Lung (tissue), 12 donors: ENCODE measurements around the gene PCDHA10. TPM values are rescaled to one million over a fixed set of nuclear protein-coding genes. Genes with fewer than 3 reads are reported as not detected.

ENCODE experiments used
- ATAC-seq: fragments of 200-7000 bp; cut with Tn5 transposase; one replicate; pipeline ENCODE4 v1.9.1; 2020; ENCODE audit warnings: moderate number of reproducible peaks; ENCODE audit not compliant: insufficient read depth, low FRiP score
- DNase-seq, 3 donors: peaks; one replicate each; pipeline ENCODE4 v3.0.0-alpha.2; 2013 to 2017
- H3K27ac ChIP-seq, 2 donors: one replicate each; pipeline ENCODE4 v1.5.1; 2013; ENCODE audit warnings: mild to moderate bottlenecking in 2 of 2, moderate library complexity in 2 of 2, control low read depth in 1 of 2, inconsistent platforms in 1 of 2, low read depth in 1 of 2, low read length in 1 of 2
- H3K27me3 ChIP-seq, 3 donors: one replicate each; pipeline ENCODE4 v1.5.1; 2013; ENCODE audit warnings: low read length in 2 of 3; ENCODE audit not compliant: control insufficient read depth in 3 of 3, insufficient read depth in 3 of 3
- H3K36me3 ChIP-seq, 4 donors: one replicate each; pipeline ENCODE4 v1.5.1; 2013; ENCODE audit warnings: low read length in 4 of 4, mild to moderate bottlenecking in 1 of 4, moderate library complexity in 1 of 4; ENCODE audit not compliant: control insufficient read depth in 4 of 4, insufficient read depth in 4 of 4
- H3K4me1 ChIP-seq, 5 donors: one replicate each; pipeline ENCODE4 v1.5.1; 2013; ENCODE audit warnings: low read length in 5 of 5, mild to moderate bottlenecking in 2 of 5, moderate library complexity in 1 of 5; ENCODE audit not compliant: control insufficient read depth in 5 of 5, insufficient read depth in 5 of 5
- H3K4me3 ChIP-seq: one replicate; pipeline ENCODE4 v1.5.1; 2013; ENCODE audit warnings: mild to moderate bottlenecking, control low read depth, moderate library complexity
- H3K9ac ChIP-seq, 2 donors: one replicate each; pipeline ENCODE4 v1.5.1; 2013; ENCODE audit warnings: low read length in 2 of 2, control low read depth in 1 of 2; ENCODE audit not compliant: insufficient read depth in 1 of 2
- H3K9me3 ChIP-seq, 4 donors: one replicate each; pipeline ENCODE4 v1.5.1; 2013; ENCODE audit warnings: low read length in 3 of 4, mild to moderate bottlenecking in 1 of 4, moderate library complexity in 1 of 4; ENCODE audit not compliant: control insufficient read depth in 4 of 4, insufficient read depth in 3 of 4
- CTCF ChIP-seq: IDR thresholded peaks from 2 replicates; pipeline ENCODE4 v1.5.1; 2012; ENCODE audit warnings: mild to moderate bottlenecking; ENCODE audit errors: control extremely low read depth, extremely low read depth
- WGBS, 2 donors: extraction: QIAGEN DNeasy Blood & Tissue Kit; methylation state at CpG; one replicate each; pipeline ENCODE4 v1.1.7; 2013; 5-methylcytosine and 5-hydroxymethylcytosine counted together
- polyA plus RNA-seq, 2 donors: library from polyadenylated mRNA; stranded (reverse); fragments of 200-250 nt; gene quantifications; one replicate each; pipeline ENCODE4 v1.2.1, GENCODE V29; 2013
- total RNA-seq, 2 donors: library from RNA; depleted of rRNA in 1 of 2; stranded (reverse); fragments of >200 nt in 1 of 2; gene quantifications; one replicate each; pipeline ENCODE4 v1.2.1, GENCODE V29; 2014 to 2021
- donor health status: control.
- donor health status: control.
- donor health status: Bipolar disorder and iron deficiency.
- donor health status: healthy.
- donor health status: DM: yes; HTN: yes; CAD: no.

The PCDHA10 gene
- total and polyA plus RNA-seq, 4 donors: 0.02 to 1.6 (median 0.30) TPM

GRCh38 chr5:140881889-140882590 is 26.3 kb downstream of the PCDHA10 start, which contains the start of gene PCDHA13:
PCDHA13 (plus strand) TSS chr5:140882124; CDS start chr5:140882269, 145 bp downstream.
- Histone ChIP-seq H3K9ac (no peak within 1 kb of the TSS), H3K4me1 (peaks cover 0 to 5% (median 0%) of the 10 kb centered on the region in 5 donors), H3K36me3 (no peaks in the 10 kb centered on the region), H3K9me3 (peaks cover 4 to 26% (median 7%) of the 10 kb centered on the region in 4 donors), H3K27me3 (peaks cover 0 to 8% (median 0%) of the 10 kb centered on the region in 3 donors), H3K27ac (no peak within 1 kb of the TSS), H3K4me3 (no peak within 1 kb of the TSS)
- ATAC-seq: peak; percentile 62
- peak; percentile 15 for TF ChIP-seq CTCF
- DNase-seq: peak; percentile 29 to 58 (median 49)
- whole genome bisulfite sequencing, 2 donors: 15 to 18% methylated on average over 32 to 35 of the region's 35 CpGs

DNA sequence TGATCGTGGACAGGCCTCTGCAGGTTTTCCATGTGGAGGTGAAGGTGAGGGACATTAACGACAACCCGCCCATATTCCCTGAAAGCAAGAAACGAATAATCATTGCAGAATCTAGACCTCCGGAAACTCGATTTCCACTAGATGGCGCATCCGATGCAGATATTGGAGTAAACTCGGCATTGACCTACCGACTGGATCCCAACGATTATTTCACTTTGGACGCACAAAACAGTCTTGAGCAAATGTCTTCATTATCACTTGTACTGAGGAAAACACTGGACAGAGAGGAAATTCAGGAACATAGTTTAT is 26.8 kb downstream of the PCDHA10 start:
- WGBS, 2 donors: 15 to 19% methylated on average over 12 of the region's 12 CpGs
- Histone ChIP-seq H3K9me3 (peaks cover 4 to 20% (median 7%) of the 10 kb centered on the region in 4 donors), H3K4me3 (no peak overlapping the region), H3K36me3 (no peaks in the 10 kb centered on the region), H3K27ac (no peak overlapping the region), H3K27me3 (peaks cover 0 to 8% (median 0%) of the 10 kb centered on the region in 3 donors), H3K9ac (no peak overlapping the region), H3K4me1 (peaks cover 0 to 5% (median 0%) of the 10 kb centered on the region in 5 donors)
- peak in 2 of 3 donors; percentile 1 to 9 for DNase-seq
- peak; percentile 27 for ATAC-seq
- no peak for TF ChIP-seq CTCF

DNA sequence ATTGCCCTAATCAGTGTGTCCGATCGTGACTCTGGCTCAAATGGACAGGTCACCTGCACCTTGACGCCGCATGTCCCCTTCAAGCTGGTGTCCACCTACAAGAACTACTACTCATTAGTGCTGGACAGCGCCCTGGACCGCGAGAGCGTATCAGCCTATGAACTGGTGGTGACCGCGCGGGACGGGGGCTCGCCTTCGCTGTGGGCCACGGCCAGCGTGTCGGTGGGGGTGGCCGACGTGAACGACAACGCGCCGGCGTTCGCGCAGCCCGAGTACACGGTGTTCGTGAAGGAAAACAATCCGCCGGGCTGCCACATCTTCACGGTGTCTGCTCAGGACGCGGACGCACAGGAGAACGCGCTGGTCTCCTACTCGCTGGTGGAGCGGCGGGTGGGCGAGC is 27.7 kb downstream of the PCDHA10 start:
- 37 to 45% methylated on average over 41 of the region's 41 CpGs for WGBS, 2 donors
- DNase-seq: no peak
- Histone ChIP-seq H3K9me3 (peaks cover 4 to 20% (median 7%) of the 10 kb centered on the region in 4 donors), H3K27me3 (peaks cover 0 to 8% (median 0%) of the 10 kb centered on the region in 3 donors), H3K36me3 (no peaks in the 10 kb centered on the region), H3K27ac (no peak overlapping the region), H3K9ac (no peak overlapping the region), H3K4me1 (peaks cover 0 to 5% (median 0%) of the 10 kb centered on the region in 5 donors), H3K4me3 (no peak overlapping the region)
- TF ChIP-seq CTCF: no peak
- ATAC-seq: no peak
